K562 (cell line): ENCODE data around the gene KAT6B. TPM values are rescaled to one million over a fixed set of nuclear protein-coding genes. Genes with fewer than 3 reads are reported as not detected.

ENCODE experiments used
- ATAC-seq: fragments of 200-7000 bp; cut with Tn5 transposase; 3 replicates; pipeline ENCODE4 v1.9.1; 2020; ENCODE audit warnings: moderate library complexity
- BruUV-seq: library from RNA; stranded (reverse); fragments of 400-500 nt; replicated peaks from 2 replicates; lab custom pipeline; 2021; lab: Mats Ljungman, UMichigan
- CTCF ChIA-PET: fragments of 300-600 bp; formaldehyde crosslinking; extraction: SDS; loops from one replicate; lab custom pipeline; 2021; ENCODE audit warnings: low intra/inter-chr PET ratio; lab: Yijun Ruan, JAX
- POLR2A ChIA-PET: fragments of 300-600, 350-650 bp; sonication (Branson Sonifier 250); formaldehyde crosslinking; extraction: SDS; loops from one replicate; lab custom pipeline; 2021; ENCODE audit warnings: antibody characterized with exemption, inconsistent platforms; lab: Yijun Ruan, JAX
- DNase-seq, 4 experiments: peaks; one replicate each; pipeline versions ENCODE4 v3.0.0 to v3.0.0-alpha.2; 2011 to 2018; ENCODE audit warnings: low spot score in 3 of 4, mixed read lengths in 3 of 4; ENCODE audit errors: extremely low read depth in 1 of 4
- FAIRE-seq: peaks from 2 replicates; lab custom pipeline; 2011; peaks lifted over from hg19 to GRCh38; lab: Jason Lieb, UNC
- H2AFZ ChIP-seq: 2 replicates; pipeline ENCODE4 v1.6.0; 2011; ENCODE audit warnings: low read depth, low read length, control low read depth, inconsistent platforms
- H3K27ac ChIP-seq: fragments of 200-600 bp; 3 replicates; pipeline ENCODE4 v1.8.0; 2011; ENCODE audit warnings: low read depth, mild to moderate bottlenecking, control low read depth, inconsistent platforms, low read length, moderate library complexity, mixed read lengths; ENCODE audit errors: extremely low read depth
- H3K27me3 ChIP-seq, 2 experiments: fragments of 300-600 bp in 1 of 2; 2 replicates in 1 of 2; 3 replicates in 1 of 2; pipeline versions ENCODE4 v1.6.0 to v1.8.0; 2011; ENCODE audit warnings: inconsistent platforms in 2 of 2, low read length in 2 of 2, mild to moderate bottlenecking in 1 of 2, mixed read lengths in 1 of 2, moderate library complexity in 1 of 2; ENCODE audit not compliant: control insufficient read depth in 2 of 2, insufficient read depth in 2 of 2
- H3K36me3 ChIP-seq: fragments of 300-600 bp; 3 replicates; pipeline ENCODE4 v1.8.0; 2011; ENCODE audit warnings: mild to moderate bottlenecking, low read length, inconsistent platforms; ENCODE audit not compliant: control insufficient read depth, insufficient read depth
- H3K4me1 ChIP-seq, 2 experiments: fragments of 200-600 bp in 1 of 2; replicated peaks in 1 of 2; 2 replicates in 1 of 2; 3 replicates in 1 of 2; pipeline versions ENCODE4 v1.5.1 to v1.8.0; 2011; ENCODE audit warnings: inconsistent platforms in 2 of 2, low read length in 2 of 2, mild to moderate bottlenecking in 1 of 2, mixed read lengths in 1 of 2, moderate library complexity in 1 of 2; ENCODE audit not compliant: control insufficient read depth in 2 of 2, insufficient read depth in 2 of 2
- H3K4me2 ChIP-seq: 2 replicates; pipeline ENCODE4 v1.6.1; 2011; ENCODE audit warnings: low read length, control low read depth, inconsistent platforms, mixed read lengths; ENCODE audit not compliant: insufficient read depth
- H3K4me3 ChIP-seq: fragments of 200-600 bp; sonication (generic), shearing (Covaris generic); 2 replicates; pipeline ENCODE4 v1.5.1; 2016; ENCODE audit warnings: control low read depth, inconsistent platforms
- H3K79me2 ChIP-seq: fragments of 200-600 bp; 3 replicates; pipeline ENCODE4 v1.8.0; 2011; ENCODE audit warnings: low read length, inconsistent platforms; ENCODE audit not compliant: control insufficient read depth, insufficient read depth
- H3K9ac ChIP-seq, 2 experiments: 2 replicates each; pipeline versions ENCODE4 v1.6.0 to v1.6.1; 2011; ENCODE audit warnings: low read depth in 2 of 2, low read length in 2 of 2, control low read depth in 1 of 2, inconsistent platforms in 1 of 2, mild to moderate bottlenecking in 1 of 2, mixed read lengths in 1 of 2; ENCODE audit not compliant: insufficient read depth in 1 of 2
- H3K9me1 ChIP-seq: one replicate; pipeline ENCODE4 v1.6.0; 2011; ENCODE audit warnings: inconsistent platforms, mild to moderate bottlenecking, low read length, moderate library complexity; ENCODE audit not compliant: control insufficient read depth, insufficient read depth
- H3K9me3 ChIP-seq: replicated peaks from 2 replicates; pipeline ENCODE4 v1.5.1; 2011; ENCODE audit warnings: low read depth, low read length, inconsistent platforms; ENCODE audit not compliant: control insufficient read depth, insufficient read depth
- H4K20me1 ChIP-seq: replicated peaks from 2 replicates; pipeline ENCODE4 v1.6.1; 2011; ENCODE audit warnings: low read length, inconsistent platforms, mixed read lengths; ENCODE audit not compliant: control insufficient read depth, insufficient read depth
- CBX3 ChIP-seq, 2 experiments: IDR thresholded peaks; 1 replicate in 1 of 2; 2 replicates in 1 of 2; pipeline ENCODE4 v1.6.1; 2012; ENCODE audit warnings: inconsistent platforms in 2 of 2, low read length in 2 of 2, borderline replicate concordance in 1 of 2, control low read depth in 1 of 2
- ESRRA ChIP-seq: fragments of 450-650 bp; IDR thresholded peaks from 2 replicates; pipeline ENCODE4 v1.6.1; 2014; ENCODE audit warnings: low read depth, mild to moderate bottlenecking, moderate library complexity, borderline replicate concordance
- IRF2 ChIP-seq: sonication (generic); formaldehyde crosslinking; IDR thresholded peaks from 2 replicates; pipeline ENCODE4 v1.8.1; 2022; ENCODE audit warnings: mild to moderate bottlenecking, missing genetic modification reagents
- KLF1 ChIP-seq: fragments of 450-650 bp; IDR thresholded peaks from 2 replicates; pipeline ENCODE4 v1.6.1; 2016; ENCODE audit warnings: missing genetic modification characterization, missing compliant biosample characterization
- NFYB ChIP-seq: IDR thresholded peaks from 2 replicates; pipeline ENCODE4 v1.6.1; 2011; ENCODE audit warnings: mild to moderate bottlenecking, moderate library complexity; ENCODE audit not compliant: insufficient read length; ENCODE audit errors: extremely low read depth
- NONO ChIP-seq, 2 experiments: fragments of 200-400 bp in 1 of 2; fragments of 450-650 bp in 1 of 2; formaldehyde crosslinking in 1 of 2; IDR thresholded peaks; 2 replicates each; pipeline ENCODE4 v1.6.1; 2017; ENCODE audit warnings: low read depth in 2 of 2, mild to moderate bottlenecking in 2 of 2, moderate library complexity in 2 of 2, low read length in 1 of 2
- RFX7 ChIP-seq: fragments of 250-450 bp; sonication (Bioruptor Pico); IDR thresholded peaks from 2 replicates; pipeline ENCODE4 v1.5.1; 2021; ENCODE audit warnings: mild to moderate bottlenecking
- TBP ChIP-seq: optimal IDR thresholded peaks from 2 replicates; pipeline ENCODE3; 2011; ENCODE audit warnings: low read depth, low read length, improper control_type of control experiment
- ZC3H11A ChIP-seq: IDR thresholded peaks from 2 replicates; pipeline ENCODE4 v1.6.1; 2012; ENCODE audit warnings: low read depth, low read length, improper control_type of control experiment
- ZKSCAN1 ChIP-seq: fragments of 150-350 bp; IDR thresholded peaks from 2 replicates; pipeline ENCODE4 v1.6.1; 2016; ENCODE audit warnings: low read depth, low read length
- ZNF277 ChIP-seq: fragments of 250-450 bp; sonication (Bioruptor Pico); IDR thresholded peaks from 2 replicates; pipeline ENCODE4 v1.8.0; 2022; ENCODE audit warnings: inconsistent platforms, mild to moderate bottlenecking, moderate library complexity, borderline replicate concordance
- ZNF431 ChIP-seq: sonication (generic); formaldehyde crosslinking; IDR thresholded peaks from 2 replicates; pipeline ENCODE4 v1.8.0; 2022; ENCODE audit warnings: mild to moderate bottlenecking, missing genetic modification reagents
- ZNF584 ChIP-seq: fragments of 200-800 bp; sonication (Bioruptor generic); IDR thresholded peaks from 2 replicates; pipeline ENCODE4 v1.6.1; 2016; ENCODE audit warnings: low read depth, mild to moderate bottlenecking, missing genetic modification characterization, missing compliant biosample characterization
- ZSCAN32 ChIP-seq: fragments of 450-650 bp; formaldehyde crosslinking; IDR thresholded peaks from 2 replicates; pipeline ENCODE4 v1.4.0; 2020; ENCODE audit warnings: mild to moderate bottlenecking, moderate library complexity
- WGBS: fragments of 100-300 bp; shearing (Covaris generic); methylation state at CpG from one replicate; pipeline ENCODE4 v1.1.6; 2016; ENCODE audit warnings: low coverage, mixed read lengths; ENCODE audit not compliant: insufficient coverage; ENCODE audit errors: missing lambda C conversion rate; 5-methylcytosine and 5-hydroxymethylcytosine counted together
- in situ Hi-C: fragments of 300-500 bp; cut with MboI; formaldehyde crosslinking; loops from 4 replicates; pipeline ENCODE4 v1.15.0; 2018; ENCODE audit warnings: inconsistent platforms, mixed read lengths
- intact Hi-C: fragments of 100-400 bp; cut with micrococcal nuclease; formaldehyde crosslinking; loops from 2 replicates; pipeline ENCODE4 v1.14.2; 2022
- polyA plus RNA-seq, 8 experiments: library from polyadenylated mRNA; depleted of rRNA in 4 of 8; stranded (reverse) in 5 of 8; unstranded in 3 of 8; fragments of >200 nt; fragmentation: Nextera tagmentation in 2 of 8; fragmentation: Illumina TruSeq in 1 of 8; extraction: Ambion mirVana in 2 of 8; extraction: Trizol in 1 of 8; gene quantifications; 2 replicates each; pipeline versions ENCODE4 v1.2.1 to v1.2.3, GENCODE V29; 2011 to 2014; ENCODE audit warnings: inconsistent platforms in 1 of 8, missing spikeins in 1 of 8
- total RNA-seq, 7 experiments: library from RNA; depleted of rRNA in 6 of 7; stranded (reverse); fragments of >200 nt in 6 of 7; fragmentation: Illumina TruSeq in 2 of 7; extraction: Trizol in 2 of 7; gene quantifications; 2 replicates each; pipeline versions ENCODE4 v1.2.1 to v1.2.3, GENCODE V29; 2011 to 2021; ENCODE audit warnings: low replicate concordance in 1 of 7
- TF ChIP-seq, protein P1 (sequence below): fragments of 250-450 bp; sonication (Bioruptor Pico); IDR thresholded peaks from 2 replicates; pipeline ENCODE4 v1.8.0; 2022; ENCODE audit warnings: moderate library complexity, mild to moderate bottlenecking, inconsistent platforms
- TF ChIP-seq, protein P2 (sequence below), 2 experiments: fragments of 450-650 bp in 1 of 2; IDR thresholded peaks; 2 replicates each; pipeline ENCODE4 v1.6.1; 2011 to 2017; ENCODE audit warnings: low read depth in 2 of 2, antibody characterized with exemption in 1 of 2, borderline replicate concordance in 1 of 2, low read length in 1 of 2, mild to moderate bottlenecking in 1 of 2, mixed read lengths in 1 of 2; ENCODE audit not compliant: control insufficient read depth in 1 of 2

KAT6B gene
- total and polyA plus RNA-seq, 9 of the 15 experiments (the other 6 are each of a cell fraction or from before 2014, with no cell fraction given) = 1.4 to 9.2 (median 6.8) TPM

GRCh38 chr10:75010373-75010772, 184.0 kb downstream of the KAT6B start (continued):
- TF ChIP-seq KLF1 (tag) = no peak
- no peak for TF ChIP-seq NFYB
- no peak for TF ChIP-seq IRF2 (CRISPR knock-in tag)

DNA sequence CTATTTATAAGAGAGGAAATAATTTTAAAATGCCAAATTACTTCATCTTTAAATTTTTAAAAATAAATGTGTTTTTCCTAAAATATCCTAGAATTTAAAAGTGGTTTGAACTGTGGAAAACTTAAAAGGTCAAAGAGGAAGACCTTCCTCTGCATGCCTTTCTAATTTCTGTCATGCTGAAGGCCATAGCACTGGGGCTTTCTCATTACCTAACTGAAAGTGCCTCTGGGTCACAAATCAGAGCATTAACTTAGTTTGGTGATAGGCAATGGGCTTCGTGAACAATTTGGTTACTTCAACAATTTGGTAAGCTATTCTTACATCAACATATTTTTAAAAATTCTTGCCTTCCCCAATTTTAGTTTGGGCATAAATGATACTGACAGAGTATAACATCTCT, 184.8 kb downstream of the KAT6B start:
- POLR2A ChIA-PET = no interaction called here
- no peak for FAIRE-seq
- H3K4me1 ChIP-seq = no peaks in the 10 kb centered on the region
- no peak for TF ChIP-seq RFX7 (CRISPR knock-in tag)
- no peak for TF ChIP-seq ESRRA
- no peak for TF ChIP-seq NONO (IDR thresholded peaks at IDR 0.05; ENCODE audit: low read depth in 2 of 2, low read length in 1 of 2)
- TF ChIP-seq, protein P1, sequence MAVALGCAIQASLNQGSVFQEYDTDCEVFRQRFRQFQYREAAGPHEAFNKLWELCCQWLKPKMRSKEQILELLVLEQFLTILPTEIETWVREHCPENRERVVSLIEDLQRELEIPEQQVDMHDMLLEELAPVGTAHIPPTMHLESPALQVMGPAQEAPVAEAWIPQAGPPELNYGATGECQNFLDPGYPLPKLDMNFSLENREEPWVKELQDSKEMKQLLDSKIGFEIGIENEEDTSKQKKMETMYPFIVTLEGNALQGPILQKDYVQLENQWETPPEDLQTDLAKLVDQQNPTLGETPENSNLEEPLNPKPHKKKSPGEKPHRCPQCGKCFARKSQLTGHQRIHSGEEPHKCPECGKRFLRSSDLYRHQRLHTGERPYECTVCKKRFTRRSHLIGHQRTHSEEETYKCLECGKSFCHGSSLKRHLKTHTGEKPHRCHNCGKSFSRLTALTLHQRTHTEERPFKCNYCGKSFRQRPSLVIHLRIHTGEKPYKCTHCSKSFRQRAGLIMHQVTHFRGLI = no peak
- no peak for TF ChIP-seq ZNF584 (CRISPR knock-in tag)
- TF ChIP-seq ZNF277 (CRISPR knock-in tag) = no peak
- TF ChIP-seq ZSCAN32 (CRISPR knock-in tag) = no peak
- TF ChIP-seq ZC3H11A = no peak
- no peak for TF ChIP-seq CBX3 (IDR thresholded peaks at IDR 0.05; ENCODE audit: borderline replicate concordance in 1 of 2, low read length in 2 of 2)
- no peak for TF ChIP-seq TBP
- no peak for TF ChIP-seq ZNF431 (CRISPR knock-in tag)
- TF ChIP-seq ZKSCAN1 = no peak
- TF ChIP-seq, protein P2, sequence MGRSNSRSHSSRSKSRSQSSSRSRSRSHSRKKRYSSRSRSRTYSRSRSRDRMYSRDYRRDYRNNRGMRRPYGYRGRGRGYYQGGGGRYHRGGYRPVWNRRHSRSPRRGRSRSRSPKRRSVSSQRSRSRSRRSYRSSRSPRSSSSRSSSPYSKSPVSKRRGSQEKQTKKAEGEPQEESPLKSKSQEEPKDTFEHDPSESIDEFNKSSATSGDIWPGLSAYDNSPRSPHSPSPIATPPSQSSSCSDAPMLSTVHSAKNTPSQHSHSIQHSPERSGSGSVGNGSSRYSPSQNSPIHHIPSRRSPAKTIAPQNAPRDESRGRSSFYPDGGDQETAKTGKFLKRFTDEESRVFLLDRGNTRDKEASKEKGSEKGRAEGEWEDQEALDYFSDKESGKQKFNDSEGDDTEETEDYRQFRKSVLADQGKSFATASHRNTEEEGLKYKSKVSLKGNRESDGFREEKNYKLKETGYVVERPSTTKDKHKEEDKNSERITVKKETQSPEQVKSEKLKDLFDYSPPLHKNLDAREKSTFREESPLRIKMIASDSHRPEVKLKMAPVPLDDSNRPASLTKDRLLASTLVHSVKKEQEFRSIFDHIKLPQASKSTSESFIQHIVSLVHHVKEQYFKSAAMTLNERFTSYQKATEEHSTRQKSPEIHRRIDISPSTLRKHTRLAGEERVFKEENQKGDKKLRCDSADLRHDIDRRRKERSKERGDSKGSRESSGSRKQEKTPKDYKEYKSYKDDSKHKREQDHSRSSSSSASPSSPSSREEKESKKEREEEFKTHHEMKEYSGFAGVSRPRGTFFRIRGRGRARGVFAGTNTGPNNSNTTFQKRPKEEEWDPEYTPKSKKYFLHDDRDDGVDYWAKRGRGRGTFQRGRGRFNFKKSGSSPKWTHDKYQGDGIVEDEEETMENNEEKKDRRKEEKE (IDR thresholded peaks at IDR 0.05; ENCODE audit: borderline replicate concordance in 1 of 2, control insufficient read depth in 1 of 2, low read depth in 2 of 2, low read length in 1 of 2) = no peak

More for the DNA sequence above, 184.8 kb downstream of the KAT6B start:
- Histone ChIP-seq H3K27ac (no peak overlapping the region), H3K4me3 (no peak overlapping the region), H3K9ac (no peak overlapping the region), H3K27me3 (no peaks in the 10 kb centered on the region; a peak in 1 of 5 replicates), H3K9me1 (no peaks in the 10 kb centered on the region), H3K9me3 (no peaks in the 10 kb centered on the region), H3K4me2 (no peak overlapping the region), H3K36me3 (no peaks in the 10 kb centered on the region), H2AFZ (no peak overlapping the region), H4K20me1 (no peaks in the 10 kb centered on the region), H3K79me2 (no peaks in the 10 kb centered on the region)
- ATAC-seq (no peak), DNase-seq (no peak)
- in situ Hi-C loops = no loop called here
- CTCF ChIA-PET = no interaction called here
- no TSS peak for BruUV-seq
- 0% methylated on average over 1 of the region's 1 CpG for WGBS
- intact Hi-C loops = loop anchor here (10.0 kb wide), 1 partner anchor 186 kb away; the partner anchor contains the start of gene KAT6B
